SK-N-SH (cell line): ENCODE data around the gene SPAG8. TPM values are rescaled to one million over a fixed set of nuclear protein-coding genes. Genes with fewer than 3 reads are reported as not detected.

Source experiments
- CTCF ChIA-PET: fragments of 300-600, 350-600 bp; formaldehyde crosslinking; extraction: SDS; loops from one replicate; lab custom pipeline; 2021; lab: Yijun Ruan, JAX
- POLR2A ChIA-PET: fragments of 350-600 bp; sonication (Branson Sonifier 250); formaldehyde crosslinking; extraction: SDS; loops from one replicate; lab custom pipeline; 2020; ENCODE audit warnings: antibody characterized with exemption, inconsistent platforms; lab: Yijun Ruan, JAX
- DNase-seq: peaks from one replicate; pipeline ENCODE4 v3.0.0; 2012
- H2AFZ ChIP-seq: fragments of 200-600 bp; sonication (generic); 2 replicates; pipeline ENCODE4 v1.8.1; 2016; ENCODE audit warnings: antibody characterized with exemption, mild to moderate bottlenecking, low read depth
- H3F3A ChIP-seq: fragments of 200-600 bp; sonication (generic); replicated peaks from 2 replicates; pipeline ENCODE3; 2016; ENCODE audit warnings: antibody characterized with exemption, mild to moderate bottlenecking; ENCODE audit not compliant: insufficient read depth
- H3K27ac ChIP-seq, 2 experiments: fragments of 200-500 bp in 1 of 2; fragments of 200-600 bp in 1 of 2; sonication (Bioruptor generic) in 1 of 2; sonication (generic), shearing (Covaris generic) in 1 of 2; 2 replicates each; pipeline versions ENCODE4 v1.5.1 to v1.6.1; 2014 to 2016; ENCODE audit warnings: low read depth in 2 of 2, inconsistent platforms in 1 of 2, low read length in 1 of 2, mild to moderate bottlenecking in 1 of 2, mixed read lengths in 1 of 2
- H3K27me3 ChIP-seq: fragments of 200-600 bp; sonication (generic), shearing (Covaris generic); 2 replicates; pipeline ENCODE4 v1.6.1; 2016; ENCODE audit warnings: mixed run types; ENCODE audit not compliant: insufficient read depth
- H3K36me3 ChIP-seq, 2 experiments: fragments of 200-500 bp in 1 of 2; fragments of 200-600 bp in 1 of 2; sonication (Bioruptor generic) in 1 of 2; sonication (generic) in 1 of 2; replicated peaks in 1 of 2; 2 replicates each; pipeline versions ENCODE3 to v1.5.1; 2014 to 2016; ENCODE audit warnings: low read length in 1 of 2, mild to moderate bottlenecking in 1 of 2; ENCODE audit not compliant: insufficient read depth in 2 of 2, control insufficient read depth in 1 of 2
- H3K4me1 ChIP-seq, 2 experiments: fragments of 200-500 bp in 1 of 2; fragments of 200-600 bp in 1 of 2; sonication (Bioruptor generic) in 1 of 2; sonication (generic), shearing (Covaris generic) in 1 of 2; 2 replicates each; pipeline versions ENCODE4 v1.5.1 to v1.6.1; 2014 to 2016; ENCODE audit warnings: low read depth in 1 of 2, low read length in 1 of 2, mixed run types in 1 of 2; ENCODE audit not compliant: insufficient read depth in 2 of 2, control insufficient read depth in 1 of 2
- H3K4me2 ChIP-seq: fragments of 200-600 bp; sonication (generic), shearing (Covaris generic); 2 replicates; pipeline ENCODE4 v1.6.1; 2017; ENCODE audit warnings: mixed run types
- H3K4me3 ChIP-seq, 2 experiments: fragments of 200-500 bp in 1 of 2; fragments of 200-600 bp in 1 of 2; sonication (Bioruptor generic) in 1 of 2; sonication (generic), shearing (Covaris generic) in 1 of 2; 2 replicates each; pipeline versions ENCODE4 v1.5.1 to v1.8.1; 2014 to 2016; ENCODE audit warnings: low read depth in 2 of 2, inconsistent platforms in 1 of 2, low read length in 1 of 2, mild to moderate bottlenecking in 1 of 2, mixed read lengths in 1 of 2, moderate library complexity in 1 of 2
- H3K79me2 ChIP-seq: fragments of 200-600 bp; sonication (generic); 2 replicates; pipeline ENCODE4 v1.8.1; 2017; ENCODE audit warnings: mild to moderate bottlenecking; ENCODE audit not compliant: insufficient read depth
- H3K9ac ChIP-seq: fragments of 200-600 bp; sonication (generic); 2 replicates; pipeline ENCODE4 v1.6.1; 2017; ENCODE audit warnings: mixed run types
- H3K9me2 ChIP-seq: fragments of 200-600 bp; sonication (generic); 2 replicates; pipeline ENCODE4 v1.6.1; 2017; ENCODE audit warnings: mixed run types
- H3K9me3 ChIP-seq: fragments of 200-600 bp; sonication (generic); 2 replicates; pipeline ENCODE4 v1.6.1; 2017; ENCODE audit warnings: mixed run types, mild to moderate bottlenecking, moderate library complexity
- H4K20me1 ChIP-seq: fragments of 200-600 bp; sonication (generic); 2 replicates; pipeline ENCODE4 v1.6.1; 2017; ENCODE audit warnings: mild to moderate bottlenecking, mixed run types; ENCODE audit not compliant: insufficient read depth
- CHD2 ChIP-seq: fragments of 150-350 bp; IDR thresholded peaks from 2 replicates; pipeline ENCODE4 v1.6.1; 2018; ENCODE audit warnings: low read length; ENCODE audit not compliant: partially characterized antibody
- ELF1 ChIP-seq: IDR thresholded peaks from 2 replicates; pipeline ENCODE4 v1.4.0; 2012
- EP300 ChIP-seq, 2 experiments: IDR thresholded peaks; 2 replicates each; pipeline versions ENCODE4 v1.4.0 to v1.6.1; 2012; ENCODE audit warnings: borderline replicate concordance in 1 of 2, low read depth in 1 of 2, low read length in 1 of 2
- EZH2phosphoT487 ChIP-seq: fragments of 200-600 bp; sonication (generic); IDR thresholded peaks from 2 replicates; pipeline ENCODE4 v1.6.1; 2017; ENCODE audit warnings: low read depth, mixed run types, mild to moderate bottlenecking, antibody characterized with exemption, moderate library complexity, borderline replicate concordance
- FOXJ3 ChIP-seq: sonication (generic); formaldehyde crosslinking; IDR thresholded peaks from 2 replicates; pipeline ENCODE4 v1.5.1; 2020; ENCODE audit warnings: mild to moderate bottlenecking, missing genetic modification reagents
- MXI1 ChIP-seq: IDR thresholded peaks from 2 replicates; pipeline ENCODE4 v1.6.1; 2012; ENCODE audit warnings: mild to moderate bottlenecking, low read depth, low read length, improper control_type of control experiment
- NFIC ChIP-seq: IDR thresholded peaks from 2 replicates; pipeline ENCODE4 v1.4.0; 2012; ENCODE audit warnings: borderline replicate concordance
- NRF1 ChIP-seq: IDR thresholded peaks from 2 replicates; pipeline ENCODE4 v1.6.1; 2012; ENCODE audit warnings: low read depth, mild to moderate bottlenecking, low read length
- POLR2AphosphoS5 ChIP-seq: IDR thresholded peaks from 2 replicates; pipeline ENCODE4 v1.6.1; 2012; ENCODE audit warnings: low read depth, low read length
- RAD21 ChIP-seq: IDR thresholded peaks from 2 replicates; pipeline ENCODE4 v1.6.1; 2012; ENCODE audit warnings: mild to moderate bottlenecking, low read length
- RCOR1 ChIP-seq: fragments of 150-350 bp; IDR thresholded peaks from 2 replicates; pipeline ENCODE4 v1.6.1; 2017; ENCODE audit warnings: antibody characterized with exemption, low read length
- RXRA ChIP-seq: IDR thresholded peaks from 2 replicates; pipeline ENCODE4 v1.4.0; 2012; ENCODE audit warnings: low read depth, mild to moderate bottlenecking, borderline replicate concordance
- SIN3A ChIP-seq: IDR thresholded peaks from 2 replicates; pipeline ENCODE4 v1.6.1; 2012; ENCODE audit warnings: low read depth, mild to moderate bottlenecking, low read length, moderate library complexity, borderline replicate concordance
- SMC3 ChIP-seq: IDR thresholded peaks from 2 replicates; pipeline ENCODE4 v1.6.1; 2012; ENCODE audit warnings: low read depth, low read length, improper control_type of control experiment
- TCF12 ChIP-seq: IDR thresholded peaks from 2 replicates; pipeline ENCODE4 v1.4.0; 2012
- YY1 ChIP-seq: IDR thresholded peaks from 2 replicates; pipeline ENCODE4 v1.4.0; 2012; ENCODE audit warnings: low read depth, mild to moderate bottlenecking
- WGBS: methylation state at CpG from one replicate; pipeline ENCODE4 v1.1.6; 2017; ENCODE audit warnings: low lambda C conversion rate; 5-methylcytosine and 5-hydroxymethylcytosine counted together
- polyA plus RNA-seq, 3 experiments: library from polyadenylated mRNA; depleted of rRNA; stranded (reverse); fragments of >200 nt; gene quantifications; 2 replicates each; pipeline ENCODE4 v1.2.3, GENCODE V29; 2012
- TF ChIP-seq, protein P1 (sequence below): fragments of 200-600 bp; sonication (generic); IDR thresholded peaks from 2 replicates; pipeline ENCODE4 v1.6.1; 2017; ENCODE audit warnings: antibody characterized with exemption, mild to moderate bottlenecking, moderate library complexity
- TF ChIP-seq, protein P2 (sequence below): fragments of 150-350 bp; IDR thresholded peaks from 2 replicates; pipeline ENCODE4 v1.6.1; 2017; ENCODE audit warnings: antibody characterized with exemption, low read length, low read depth, borderline replicate concordance
- TF ChIP-seq, protein P3 (sequence below): IDR thresholded peaks from 2 replicates; pipeline ENCODE4; 2012
- TF ChIP-seq, protein P4 (sequence below): IDR thresholded peaks from 2 replicates; pipeline ENCODE4 v1.6.1; 2012; ENCODE audit warnings: mild to moderate bottlenecking, low read depth, low read length, moderate library complexity

Gene SPAG8
- polyA plus RNA-seq, 1 of the 3 experiments (the other 2 are of a cell fraction), result 1.5 TPM

DNA sequence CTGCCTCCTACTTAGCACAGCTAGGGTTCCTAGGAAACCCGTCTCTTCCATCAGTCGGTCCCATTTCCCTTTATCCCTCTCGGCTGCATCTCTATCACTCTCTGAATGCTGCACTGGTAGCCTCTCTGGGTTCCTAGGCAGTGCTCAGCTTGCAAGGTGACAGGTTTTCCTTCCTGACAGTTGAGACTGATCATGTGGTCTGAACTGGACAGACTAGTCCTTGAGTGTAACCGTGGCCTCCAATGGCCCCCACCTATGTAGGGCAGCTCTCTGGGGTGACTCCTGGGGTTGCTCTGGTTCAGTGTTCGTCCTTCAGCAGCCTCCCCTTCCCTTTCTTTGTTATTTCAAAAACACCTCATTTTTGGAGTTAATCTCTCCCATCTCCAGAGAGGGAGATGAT is 20.8 kb upstream of the SPAG8 start:
- POLR2A ChIA-PET, result no interaction called here
- no peak overlapping the region for H3K4me2 ChIP-seq
- H3K27me3 ChIP-seq, result no peaks in the 10 kb centered on the region
- no peak for DNase-seq
- no peaks in the 10 kb centered on the region for H3K36me3 ChIP-seq
- H3K9me2 ChIP-seq, result no peaks in the 10 kb centered on the region
- H3K9me3 ChIP-seq, result no peaks in the 10 kb centered on the region
- no peak overlapping the region for H3K4me3 ChIP-seq
- no peaks in the 10 kb centered on the region for H4K20me1 ChIP-seq
- CTCF ChIA-PET, result interaction anchor here (0.8 to 4.4 kb wide), 4 partner anchors 42 to 97 kb away, joined by 3 to 20 read pairs (median 8); no protein-coding TSS in a partner anchor
- H3F3A ChIP-seq, result peaks cover 1% of the 10 kb centered on the region
- peaks cover 5 to 22% of the 10 kb centered on the region in 2 experiments; a peak in 1 of 4 replicates for H3K4me1 ChIP-seq
- no peak overlapping the region for H3K9ac ChIP-seq
- TF ChIP-seq RAD21 (no peak), RXRA (no peak), NRF1 (no peak), SIN3A (no peak), MXI1 (no peak), TCF12 (no peak), YY1 (no peak), FOXJ3 (CRISPR knock-in tag) (no peak), SMC3 (no peak)
- TF ChIP-seq, protein P1, sequence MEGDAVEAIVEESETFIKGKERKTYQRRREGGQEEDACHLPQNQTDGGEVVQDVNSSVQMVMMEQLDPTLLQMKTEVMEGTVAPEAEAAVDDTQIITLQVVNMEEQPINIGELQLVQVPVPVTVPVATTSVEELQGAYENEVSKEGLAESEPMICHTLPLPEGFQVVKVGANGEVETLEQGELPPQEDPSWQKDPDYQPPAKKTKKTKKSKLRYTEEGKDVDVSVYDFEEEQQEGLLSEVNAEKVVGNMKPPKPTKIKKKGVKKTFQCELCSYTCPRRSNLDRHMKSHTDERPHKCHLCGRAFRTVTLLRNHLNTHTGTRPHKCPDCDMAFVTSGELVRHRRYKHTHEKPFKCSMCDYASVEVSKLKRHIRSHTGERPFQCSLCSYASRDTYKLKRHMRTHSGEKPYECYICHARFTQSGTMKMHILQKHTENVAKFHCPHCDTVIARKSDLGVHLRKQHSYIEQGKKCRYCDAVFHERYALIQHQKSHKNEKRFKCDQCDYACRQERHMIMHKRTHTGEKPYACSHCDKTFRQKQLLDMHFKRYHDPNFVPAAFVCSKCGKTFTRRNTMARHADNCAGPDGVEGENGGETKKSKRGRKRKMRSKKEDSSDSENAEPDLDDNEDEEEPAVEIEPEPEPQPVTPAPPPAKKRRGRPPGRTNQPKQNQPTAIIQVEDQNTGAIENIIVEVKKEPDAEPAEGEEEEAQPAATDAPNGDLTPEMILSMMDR, result no peak
- TF ChIP-seq, protein P2, sequence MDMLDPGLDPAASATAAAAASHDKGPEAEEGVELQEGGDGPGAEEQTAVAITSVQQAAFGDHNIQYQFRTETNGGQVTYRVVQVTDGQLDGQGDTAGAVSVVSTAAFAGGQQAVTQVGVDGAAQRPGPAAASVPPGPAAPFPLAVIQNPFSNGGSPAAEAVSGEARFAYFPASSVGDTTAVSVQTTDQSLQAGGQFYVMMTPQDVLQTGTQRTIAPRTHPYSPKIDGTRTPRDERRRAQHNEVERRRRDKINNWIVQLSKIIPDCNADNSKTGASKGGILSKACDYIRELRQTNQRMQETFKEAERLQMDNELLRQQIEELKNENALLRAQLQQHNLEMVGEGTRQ, result no peak
- TF ChIP-seq, protein P3, sequence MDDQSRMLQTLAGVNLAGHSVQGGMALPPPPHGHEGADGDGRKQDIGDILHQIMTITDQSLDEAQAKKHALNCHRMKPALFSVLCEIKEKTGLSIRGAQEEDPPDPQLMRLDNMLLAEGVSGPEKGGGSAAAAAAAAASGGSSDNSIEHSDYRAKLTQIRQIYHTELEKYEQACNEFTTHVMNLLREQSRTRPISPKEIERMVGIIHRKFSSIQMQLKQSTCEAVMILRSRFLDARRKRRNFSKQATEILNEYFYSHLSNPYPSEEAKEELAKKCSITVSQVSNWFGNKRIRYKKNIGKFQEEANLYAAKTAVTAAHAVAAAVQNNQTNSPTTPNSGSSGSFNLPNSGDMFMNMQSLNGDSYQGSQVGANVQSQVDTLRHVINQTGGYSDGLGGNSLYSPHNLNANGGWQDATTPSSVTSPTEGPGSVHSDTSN, result no peak
- 91% methylated on average over 5 of the region's 5 CpGs for WGBS
- no peak overlapping the region for H3K27ac ChIP-seq
- no peaks in the 10 kb centered on the region for H3K79me2 ChIP-seq
- H2AFZ ChIP-seq, result no peak overlapping the region

DNA sequence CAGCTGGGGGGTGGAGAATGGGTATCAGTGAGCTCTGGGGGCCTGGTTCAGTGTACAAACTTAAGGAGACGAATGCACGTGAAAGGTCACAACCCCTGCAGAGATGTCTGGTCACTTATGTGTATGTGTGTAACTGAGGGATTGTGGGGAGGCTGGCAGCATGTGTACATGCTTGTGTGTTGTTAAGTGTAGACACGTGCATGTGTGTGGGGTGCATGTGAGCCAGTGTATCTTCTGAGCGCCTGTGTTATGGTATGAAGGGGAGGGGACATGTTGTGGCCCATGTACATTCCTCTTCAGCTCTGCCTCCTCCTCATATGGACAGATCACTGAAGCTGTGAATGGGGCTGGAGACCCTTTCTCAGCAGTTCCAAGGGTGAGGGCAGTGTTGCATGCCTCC is 19.0 kb upstream of the SPAG8 start:
- peaks cover 4% of the 10 kb centered on the region for H3F3A ChIP-seq
- no peaks in the 10 kb centered on the region for H3K27me3 ChIP-seq
- 87% methylated on average over 4 of the region's 4 CpGs for WGBS
- H3K4me1 ChIP-seq, result peaks cover 7 to 25% of the 10 kb centered on the region in 2 experiments; a peak in 1 of 4 replicates
- no peak overlapping the region for H3K9ac ChIP-seq
- H3K79me2 ChIP-seq, result no peaks in the 10 kb centered on the region
- H2AFZ ChIP-seq, result no peak overlapping the region
- H3K9me3 ChIP-seq, result no peaks in the 10 kb centered on the region
- POLR2A ChIA-PET, result no interaction called here
- no peaks in the 10 kb centered on the region for H3K9me2 ChIP-seq
- no peaks in the 10 kb centered on the region for H3K36me3 ChIP-seq
- CTCF ChIA-PET, result interaction anchor here (1.0 to 4.4 kb wide), 2 partner anchors 41 to 51 kb away, joined by 4 to 20 read pairs; no protein-coding TSS in a partner anchor
- no peaks in the 10 kb centered on the region for H4K20me1 ChIP-seq
- H3K4me2 ChIP-seq, result no peak overlapping the region
- no peak overlapping the region for H3K27ac ChIP-seq
- no peak for DNase-seq
- no peak overlapping the region for H3K4me3 ChIP-seq
- TF ChIP-seq EP300 (IDR thresholded peaks at IDR 0.05; ENCODE audit: borderline replicate concordance in 1 of 2, low read depth in 1 of 2, low read length in 1 of 2) (no peak), RCOR1 (no peak), NFIC (no peak), SMC3 (no peak), ELF1 (no peak), CHD2 (no peak), POLR2AphosphoS5 (no peak), EZH2phosphoT487 (no peak), RAD21 (no peak)
- TF ChIP-seq, protein P4, sequence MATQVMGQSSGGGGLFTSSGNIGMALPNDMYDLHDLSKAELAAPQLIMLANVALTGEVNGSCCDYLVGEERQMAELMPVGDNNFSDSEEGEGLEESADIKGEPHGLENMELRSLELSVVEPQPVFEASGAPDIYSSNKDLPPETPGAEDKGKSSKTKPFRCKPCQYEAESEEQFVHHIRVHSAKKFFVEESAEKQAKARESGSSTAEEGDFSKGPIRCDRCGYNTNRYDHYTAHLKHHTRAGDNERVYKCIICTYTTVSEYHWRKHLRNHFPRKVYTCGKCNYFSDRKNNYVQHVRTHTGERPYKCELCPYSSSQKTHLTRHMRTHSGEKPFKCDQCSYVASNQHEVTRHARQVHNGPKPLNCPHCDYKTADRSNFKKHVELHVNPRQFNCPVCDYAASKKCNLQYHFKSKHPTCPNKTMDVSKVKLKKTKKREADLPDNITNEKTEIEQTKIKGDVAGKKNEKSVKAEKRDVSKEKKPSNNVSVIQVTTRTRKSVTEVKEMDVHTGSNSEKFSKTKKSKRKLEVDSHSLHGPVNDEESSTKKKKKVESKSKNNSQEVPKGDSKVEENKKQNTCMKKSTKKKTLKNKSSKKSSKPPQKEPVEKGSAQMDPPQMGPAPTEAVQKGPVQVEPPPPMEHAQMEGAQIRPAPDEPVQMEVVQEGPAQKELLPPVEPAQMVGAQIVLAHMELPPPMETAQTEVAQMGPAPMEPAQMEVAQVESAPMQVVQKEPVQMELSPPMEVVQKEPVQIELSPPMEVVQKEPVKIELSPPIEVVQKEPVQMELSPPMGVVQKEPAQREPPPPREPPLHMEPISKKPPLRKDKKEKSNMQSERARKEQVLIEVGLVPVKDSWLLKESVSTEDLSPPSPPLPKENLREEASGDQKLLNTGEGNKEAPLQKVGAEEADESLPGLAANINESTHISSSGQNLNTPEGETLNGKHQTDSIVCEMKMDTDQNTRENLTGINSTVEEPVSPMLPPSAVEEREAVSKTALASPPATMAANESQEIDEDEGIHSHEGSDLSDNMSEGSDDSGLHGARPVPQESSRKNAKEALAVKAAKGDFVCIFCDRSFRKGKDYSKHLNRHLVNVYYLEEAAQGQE, result no peak
